22Rv1 (cell line): ENCODE data around the gene ANKS1A.

Source experiments
- CTCF ChIP-seq: fragments of 450-650 bp; IDR thresholded peaks from 2 replicates; pipeline ENCODE4 v1.5.1; 2017; ENCODE audit warnings: mild to moderate bottlenecking
- ZFX ChIP-seq: fragments of 450-650 bp; IDR thresholded peaks from 2 replicates; pipeline ENCODE4 v1.6.1; 2017; ENCODE audit warnings: antibody characterized with exemption, borderline replicate concordance

- TF ChIP-seq CTCF (no peak), ZFX (no peak)
These were observed 155.2 kb downstream of the ANKS1A start for GRCh38 chr6:35044145-35044745.
